GM18909 (cell line): Measurements from ENCODE around the gene CELF2.

Source experiments
- ATAC-seq: cut with Tn5 transposase; IDR thresholded peaks from one replicate; pipeline ENCODE4 v1.9.1; 2021; ENCODE audit warnings: mild to moderate bottlenecking; ENCODE audit not compliant: unreplicated experiment, poor library complexity

CELF2 gene

DNA sequence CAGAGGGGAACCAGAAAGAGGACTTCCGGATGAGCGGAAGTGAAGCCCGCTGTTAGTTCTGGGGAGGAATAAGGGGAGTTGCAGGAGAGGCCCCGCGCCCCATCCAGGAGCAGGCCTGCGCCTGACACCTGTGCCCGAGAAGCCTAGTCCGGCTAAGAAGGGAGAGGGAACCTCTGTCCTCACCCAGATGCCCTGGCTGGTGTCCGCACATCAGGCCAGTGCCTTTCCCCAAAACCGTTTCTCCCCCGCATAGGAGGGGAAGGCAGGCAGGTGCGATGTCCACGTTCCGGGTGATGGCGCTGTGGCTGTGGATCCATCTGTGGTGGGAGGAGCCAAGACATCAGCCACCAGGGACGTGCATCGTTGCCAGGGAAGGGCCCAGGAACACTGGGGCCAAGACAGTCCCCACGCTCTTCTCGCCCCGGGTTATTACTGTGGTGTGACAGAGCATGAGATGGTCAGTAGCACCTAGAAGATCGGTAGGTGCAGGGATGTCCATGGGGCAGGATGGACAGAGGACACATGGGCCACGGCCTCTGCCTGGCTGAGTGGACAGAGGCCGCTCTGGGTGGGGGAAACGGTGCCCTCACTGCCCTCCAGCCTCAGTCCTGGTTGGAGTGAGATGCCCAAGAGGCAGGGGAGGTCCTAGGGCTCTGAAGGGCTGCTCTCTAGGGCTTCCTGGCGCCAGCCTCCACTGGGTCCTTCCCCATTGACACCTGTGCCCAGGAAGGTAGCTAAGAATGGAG lies 262.7 kb downstream of the CELF2 start:
- ATAC-seq, result no peak

DNA sequence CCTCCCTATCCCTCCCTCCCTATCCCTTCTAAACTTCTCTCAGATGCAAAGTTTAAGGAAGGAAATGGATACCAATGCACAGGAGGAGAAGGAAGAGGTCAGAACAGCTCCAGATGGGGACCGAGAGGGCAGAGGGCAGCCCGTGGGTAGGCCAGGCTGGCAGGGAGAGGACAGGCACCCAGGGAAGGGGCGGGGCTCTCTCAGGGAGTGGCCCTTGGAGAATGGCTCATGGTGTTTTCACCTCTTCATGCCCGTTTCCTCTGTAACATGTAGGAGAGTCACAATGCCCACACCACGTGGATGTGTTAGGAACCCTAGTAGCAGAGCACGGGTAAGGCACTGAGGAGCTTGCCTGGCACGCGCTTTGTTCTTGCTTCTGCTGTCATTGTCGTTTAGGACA lies 264.5 kb downstream of the CELF2 start:
- ATAC-seq, result no peak

GRCh38 chr10:11282661-11283060 lies 265.0 kb downstream of the CELF2 start:
- no peak for ATAC-seq

DNA sequence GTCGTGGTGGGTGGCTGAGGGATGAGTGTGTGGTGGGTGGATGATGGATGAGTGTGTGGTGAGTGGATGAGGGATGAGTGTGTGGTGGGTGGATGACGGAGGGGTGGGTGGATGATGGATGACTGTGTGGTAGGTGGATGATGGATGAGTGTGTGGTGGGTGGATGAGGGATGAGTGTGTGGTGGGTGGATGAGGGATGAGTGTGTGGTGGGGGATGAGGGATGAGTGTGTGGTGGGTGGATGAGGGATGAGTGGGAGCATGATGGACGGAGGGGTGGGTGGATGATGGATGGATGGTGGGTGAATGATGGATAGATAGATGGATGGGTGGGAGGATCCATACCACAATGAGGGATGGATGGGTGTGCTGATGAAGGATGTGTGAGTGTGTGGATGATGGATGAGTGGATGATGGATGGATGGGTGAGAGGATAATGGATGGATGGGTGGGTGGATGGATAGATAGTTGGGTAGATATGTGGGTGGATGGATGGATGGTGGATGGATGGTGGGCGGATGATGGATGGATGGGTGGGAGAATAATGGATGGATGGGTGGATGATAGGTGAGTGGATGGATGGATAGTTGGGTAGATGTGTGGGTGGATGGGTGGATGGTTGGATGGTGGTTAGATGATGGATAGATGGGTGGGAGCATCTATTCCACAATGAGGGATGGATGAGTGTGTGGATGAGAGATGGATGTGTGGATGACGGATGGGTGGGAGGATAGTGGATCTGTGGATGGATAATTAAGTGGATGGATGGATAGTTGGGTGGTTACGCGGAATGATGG lies 266.8 kb downstream of the CELF2 start:
- no peak for ATAC-seq

GRCh38 chr10:11285171-11285570 lies 267.5 kb downstream of the CELF2 start:
- ATAC-seq, result no peak

DNA sequence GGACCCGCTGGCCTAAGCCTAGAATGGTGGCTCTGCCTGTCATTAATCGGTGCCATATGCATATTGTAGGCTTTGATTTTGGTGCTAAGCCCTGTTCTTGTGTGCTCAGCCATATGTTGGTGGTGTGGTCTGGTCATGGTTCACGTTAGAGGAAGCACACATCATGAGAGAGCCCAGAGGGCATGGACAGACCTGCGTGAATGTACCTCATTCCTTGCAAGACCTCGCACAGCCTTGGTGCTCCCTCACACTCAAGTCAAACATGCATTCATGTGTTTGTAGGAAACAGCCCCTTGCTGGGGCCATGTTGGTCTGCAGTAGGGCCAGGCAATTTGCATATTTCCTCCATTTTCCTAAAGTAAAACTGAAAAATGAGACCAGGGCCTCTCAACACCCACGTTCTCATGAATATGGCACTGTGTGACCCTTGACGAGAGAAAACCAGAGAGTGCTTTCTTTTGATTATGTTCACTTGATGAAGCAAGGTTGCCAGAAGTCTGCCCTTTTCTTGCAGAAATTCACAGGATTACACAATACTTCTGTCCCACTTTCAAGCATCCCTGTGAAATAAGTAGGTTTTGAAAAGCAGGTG lies 268.7 kb downstream of the CELF2 start:
- ATAC-seq, result peak; percentile 87

DNA sequence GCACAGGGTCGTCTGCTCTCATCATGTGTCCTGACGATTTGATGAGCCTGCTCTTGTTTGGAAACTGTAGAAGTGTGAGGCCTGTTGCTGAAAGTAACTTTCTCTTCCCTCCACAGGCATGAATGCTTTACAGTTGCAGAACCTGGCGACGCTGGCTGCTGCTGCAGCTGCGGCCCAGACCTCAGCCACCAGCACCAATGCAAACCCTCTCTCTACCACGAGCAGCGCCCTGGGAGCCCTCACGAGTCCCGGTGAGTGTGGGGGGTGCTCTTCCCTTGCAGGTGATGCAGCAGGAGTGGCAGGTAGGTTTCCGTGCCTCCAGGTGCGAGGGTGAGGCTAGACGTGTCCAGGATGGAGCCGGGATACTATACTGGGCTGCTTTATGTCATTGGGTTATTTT lies 270.6 kb downstream of the CELF2 start:
- no peak for ATAC-seq

GRCh38 chr10:11290156-11290890 lies 272.7 kb downstream of the CELF2 start:
- ATAC-seq, result no peak

GRCh38 chr10:11292576-11293302 lies 275.1 kb downstream of the CELF2 start:
- no peak for ATAC-seq

- no peak for ATAC-seq
Measured at GRCh38 chr10:11293332-11293731, 275.7 kb downstream of the CELF2 start.

- ATAC-seq, result no peak
Measured at GRCh38 chr10:11294831-11295450, 277.3 kb downstream of the CELF2 start.

GRCh38 chr10:11295492-11295891 lies 277.8 kb downstream of the CELF2 start:
- ATAC-seq, result no peak

DNA sequence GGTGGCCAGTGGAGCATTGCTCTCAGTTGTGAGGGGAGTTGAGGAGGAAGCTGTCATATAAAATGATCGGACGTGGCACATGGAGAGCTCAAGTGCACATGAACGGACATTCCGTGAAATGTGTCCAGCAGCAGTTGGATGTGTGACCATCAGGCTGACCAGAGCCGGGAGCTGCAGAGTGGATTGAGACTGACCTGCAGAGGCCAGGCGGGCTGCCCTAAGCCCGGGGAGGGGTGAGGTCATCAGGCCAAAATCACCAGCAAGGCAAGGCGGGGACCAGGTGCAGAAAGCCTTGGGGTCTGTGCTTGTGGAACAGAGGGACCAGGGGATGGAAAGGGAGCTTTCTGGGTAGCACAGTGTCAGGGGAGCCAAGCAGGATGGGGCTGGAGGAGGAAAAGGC lies 279.5 kb downstream of the CELF2 start:
- ATAC-seq, result no peak

GRCh38 chr10:11298116-11298515 lies 280.4 kb downstream of the CELF2 start:
- no peak for ATAC-seq

- no peak for ATAC-seq
Measured at GRCh38 chr10:11299125-11299524, 281.5 kb downstream of the CELF2 start.

- ATAC-seq, result no peak
Measured at GRCh38 chr10:11300026-11300425, 282.4 kb downstream of the CELF2 start.

DNA sequence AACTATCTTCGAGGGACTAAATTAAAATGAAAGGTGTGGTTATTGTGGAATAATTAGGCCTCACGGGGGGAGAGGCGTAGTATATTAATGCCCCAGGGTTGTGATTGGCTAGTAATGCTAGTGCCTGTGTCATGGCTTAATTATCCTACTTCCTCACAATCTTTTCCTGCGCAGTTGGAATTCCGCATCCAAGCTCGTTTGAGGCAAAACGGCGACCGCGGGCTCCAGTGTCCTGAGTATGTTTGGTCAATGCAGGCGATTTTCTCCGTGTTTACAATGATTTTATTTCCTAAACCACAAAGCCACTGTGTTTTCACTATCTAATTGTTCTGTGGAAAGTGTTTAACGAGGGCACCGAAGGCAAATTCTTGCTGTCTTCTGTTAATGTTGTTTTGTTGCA lies 282.9 kb downstream of the CELF2 start:
- ATAC-seq, result no peak

- ATAC-seq, result no peak
Measured at GRCh38 chr10:11301571-11302111, 284.0 kb downstream of the CELF2 start.

DNA sequence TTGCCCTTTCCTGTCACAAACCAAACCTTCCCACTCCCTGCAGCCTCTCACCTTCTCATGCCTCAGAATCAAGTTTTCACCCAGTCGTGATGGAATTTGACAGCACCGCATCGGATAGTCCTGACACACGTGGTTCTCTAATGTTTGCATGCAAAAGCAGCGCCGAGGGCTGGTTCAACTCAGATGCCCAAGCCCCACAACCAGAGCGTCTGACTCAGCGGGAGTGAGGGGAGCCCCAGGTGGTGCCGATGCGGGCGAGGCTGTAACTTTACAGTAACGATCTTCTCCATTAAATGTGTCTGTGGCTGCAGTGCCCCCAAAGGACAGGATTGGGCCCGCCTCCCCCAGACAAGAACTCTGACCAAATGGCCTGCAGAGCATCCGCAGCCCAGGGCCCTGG lies 284.5 kb downstream of the CELF2 start:
- ATAC-seq, result no peak
